C4-2B (cell line): ENCODE data around the gene KIF1A.

Source experiments
- ZFX ChIP-seq: fragments of 450-650 bp; IDR thresholded peaks from 2 replicates; pipeline ENCODE4 v1.6.1; 2017
- TF ChIP-seq, protein P1 (sequence below): fragments of 450-650 bp; conservative IDR thresholded peaks from 2 replicates; pipeline ENCODE4 v1.5.1; 2017; ENCODE audit warnings: mild to moderate bottlenecking

DNA sequence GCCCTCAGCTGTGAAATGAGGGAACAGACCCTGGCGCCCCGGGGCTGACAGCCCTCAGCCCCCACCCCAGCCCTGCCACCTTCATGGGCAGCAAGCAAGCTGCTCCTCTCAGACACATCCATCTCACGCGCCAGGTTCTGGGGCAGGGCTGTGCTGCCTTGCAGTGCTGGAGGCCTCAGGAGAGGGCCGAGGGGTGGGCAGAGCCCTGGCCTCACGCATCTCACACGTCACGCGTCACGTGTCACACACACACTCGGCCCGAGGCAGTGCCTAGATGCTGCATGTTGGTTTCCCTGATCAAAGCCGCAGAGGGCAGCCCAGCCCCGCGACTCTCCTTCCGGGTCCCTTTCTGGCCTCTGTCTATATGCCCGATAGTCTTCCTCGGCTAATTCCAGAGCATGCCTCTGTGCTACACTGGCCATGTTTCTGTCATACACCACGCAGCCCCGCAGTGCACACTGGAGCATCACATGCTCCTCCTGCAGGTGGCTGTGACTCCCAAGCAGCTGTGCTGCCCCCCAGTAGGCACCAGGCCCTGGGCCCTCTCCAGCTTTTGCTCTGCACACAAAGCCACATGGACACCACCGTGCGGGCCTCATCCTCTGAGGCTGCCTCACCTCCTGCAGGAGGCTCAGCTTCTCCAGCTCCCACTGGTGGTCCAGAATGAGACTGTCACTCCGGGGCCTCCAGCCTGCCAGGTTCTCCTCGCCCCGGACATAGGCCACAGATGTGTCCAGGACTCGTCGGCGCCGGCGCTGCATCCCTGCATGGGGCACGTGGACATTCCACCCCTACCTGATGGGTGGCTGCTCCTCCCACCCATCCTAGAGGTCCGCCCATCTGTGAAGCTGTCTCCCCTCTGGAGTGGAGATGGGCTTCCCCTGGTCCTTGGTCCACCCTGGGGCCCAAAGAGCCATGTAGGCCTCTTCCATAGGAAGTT lies 97.0 kb downstream of the KIF1A start:
- TF ChIP-seq, protein P1, sequence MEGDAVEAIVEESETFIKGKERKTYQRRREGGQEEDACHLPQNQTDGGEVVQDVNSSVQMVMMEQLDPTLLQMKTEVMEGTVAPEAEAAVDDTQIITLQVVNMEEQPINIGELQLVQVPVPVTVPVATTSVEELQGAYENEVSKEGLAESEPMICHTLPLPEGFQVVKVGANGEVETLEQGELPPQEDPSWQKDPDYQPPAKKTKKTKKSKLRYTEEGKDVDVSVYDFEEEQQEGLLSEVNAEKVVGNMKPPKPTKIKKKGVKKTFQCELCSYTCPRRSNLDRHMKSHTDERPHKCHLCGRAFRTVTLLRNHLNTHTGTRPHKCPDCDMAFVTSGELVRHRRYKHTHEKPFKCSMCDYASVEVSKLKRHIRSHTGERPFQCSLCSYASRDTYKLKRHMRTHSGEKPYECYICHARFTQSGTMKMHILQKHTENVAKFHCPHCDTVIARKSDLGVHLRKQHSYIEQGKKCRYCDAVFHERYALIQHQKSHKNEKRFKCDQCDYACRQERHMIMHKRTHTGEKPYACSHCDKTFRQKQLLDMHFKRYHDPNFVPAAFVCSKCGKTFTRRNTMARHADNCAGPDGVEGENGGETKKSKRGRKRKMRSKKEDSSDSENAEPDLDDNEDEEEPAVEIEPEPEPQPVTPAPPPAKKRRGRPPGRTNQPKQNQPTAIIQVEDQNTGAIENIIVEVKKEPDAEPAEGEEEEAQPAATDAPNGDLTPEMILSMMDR: no peak
- no peak for TF ChIP-seq ZFX
